ENCODE measurements around the gene EFR3B.
"Not testable (repeated sequence)": the region's sequence is repeated elsewhere in the genome, so short reads cannot be mapped to it uniquely, and the experiment has no call there.

EFR3B gene

DNA sequence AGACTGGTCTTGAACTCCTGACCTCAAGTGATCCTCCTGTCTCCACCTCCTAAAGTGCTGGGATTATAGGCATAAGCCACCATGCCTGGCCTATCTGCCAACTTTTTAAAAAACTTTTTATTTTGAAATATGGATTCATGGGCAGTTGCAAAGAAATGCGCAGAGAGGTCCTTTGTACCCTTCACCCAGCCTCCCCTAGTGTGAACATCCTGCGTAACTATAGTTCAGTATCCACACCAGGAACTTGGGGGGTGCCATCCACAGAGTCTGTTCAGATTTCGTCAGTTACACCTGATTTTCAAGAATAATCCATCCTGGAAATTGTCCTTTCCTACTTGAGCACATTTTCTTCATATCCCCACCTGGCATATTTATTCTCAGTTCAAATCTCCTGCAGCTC, 33.0 kb downstream of the EFR3B start:
- no peak for DNase-seq

DNA sequence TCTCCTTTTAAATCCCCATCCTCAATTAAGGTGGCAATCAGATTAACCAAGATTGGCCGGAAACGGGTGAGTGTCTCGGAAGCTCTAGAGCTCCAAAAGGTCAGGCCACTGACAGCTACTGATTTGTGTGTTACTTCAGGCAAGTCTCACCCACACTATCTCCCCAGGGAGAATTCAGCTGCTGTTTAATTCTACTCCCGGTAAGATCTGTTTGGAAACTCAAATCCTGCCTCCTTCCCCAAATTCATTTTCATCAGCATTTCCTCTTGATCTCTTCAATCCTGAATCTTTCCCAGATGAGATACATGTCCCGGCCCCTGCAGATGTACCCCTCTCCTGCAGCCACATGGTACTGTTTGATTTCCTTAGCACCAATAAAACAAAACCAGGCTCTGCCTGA, 34.9 kb downstream of the EFR3B start:
- DNase-seq, result no peak

- no peak for DNase-seq
Observed at GRCh38 chr2:25077789-25078169, 35.9 kb downstream of the EFR3B start.

GRCh38 chr2:25078170-25079049, 36.5 kb downstream of the EFR3B start:
- peak in 1 of 2 experiments; percentile 9 for DNase-seq

- no peak for DNase-seq
Observed at GRCh38 chr2:25079050-25079635, 37.3 kb downstream of the EFR3B start.

- DNase-seq, result no peak
Observed at GRCh38 chr2:25081237-25081790, 39.4 kb downstream of the EFR3B start.

- DNase-seq, result no peak
Observed at GRCh38 chr2:25082002-25082622, 40.2 kb downstream of the EFR3B start.

GRCh38 chr2:25085761-25086560, 44.1 kb downstream of the EFR3B start:
- DNase-seq, result no peak

- DNase-seq, result peak in 1 of 2 experiments; percentile 18
Observed at GRCh38 chr2:25088817-25089516, 47.1 kb downstream of the EFR3B start.

DNA sequence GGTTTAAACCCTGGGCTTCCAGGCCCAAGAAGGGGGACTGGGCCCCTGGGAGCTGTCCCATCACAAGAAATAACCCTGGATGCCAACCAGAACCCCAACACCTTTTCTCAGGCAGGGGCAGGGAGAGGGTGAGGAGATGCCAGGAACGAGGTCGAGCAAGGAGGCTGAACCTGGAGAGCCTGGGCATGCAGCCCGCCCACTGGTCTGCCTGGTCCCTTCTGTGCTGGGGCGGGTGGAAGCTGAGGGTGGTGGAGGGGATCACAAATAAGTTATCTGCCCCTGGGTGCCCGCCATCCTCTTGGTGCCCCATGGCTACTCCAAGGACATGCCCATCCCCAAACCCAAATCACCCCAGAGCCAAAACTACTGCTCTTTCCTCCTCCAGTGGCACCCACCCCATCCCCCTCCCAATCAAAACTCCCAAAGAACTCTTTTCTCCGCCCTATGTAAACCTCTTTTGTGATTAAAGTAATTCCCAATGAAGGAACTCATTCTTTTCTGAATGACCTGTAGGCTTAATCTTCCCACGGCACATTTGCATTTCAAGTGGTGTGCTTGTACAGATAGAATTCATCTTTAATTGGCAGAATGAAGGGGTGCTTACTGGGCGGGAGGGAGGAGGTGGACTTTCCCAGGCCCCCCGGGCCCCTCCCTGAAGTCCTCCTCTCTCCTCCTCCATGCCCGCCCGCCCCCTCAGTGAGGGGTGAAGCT, 47.9 kb downstream of the EFR3B start:
- DNase-seq, result no peak

- peak in 1 of 2 experiments; percentile 22 for DNase-seq
Observed at GRCh38 chr2:25090801-25091200, 48.9 kb downstream of the EFR3B start.

GRCh38 chr2:25091265-25091664, 49.4 kb downstream of the EFR3B start:
- DNase-seq, result no peak

DNA sequence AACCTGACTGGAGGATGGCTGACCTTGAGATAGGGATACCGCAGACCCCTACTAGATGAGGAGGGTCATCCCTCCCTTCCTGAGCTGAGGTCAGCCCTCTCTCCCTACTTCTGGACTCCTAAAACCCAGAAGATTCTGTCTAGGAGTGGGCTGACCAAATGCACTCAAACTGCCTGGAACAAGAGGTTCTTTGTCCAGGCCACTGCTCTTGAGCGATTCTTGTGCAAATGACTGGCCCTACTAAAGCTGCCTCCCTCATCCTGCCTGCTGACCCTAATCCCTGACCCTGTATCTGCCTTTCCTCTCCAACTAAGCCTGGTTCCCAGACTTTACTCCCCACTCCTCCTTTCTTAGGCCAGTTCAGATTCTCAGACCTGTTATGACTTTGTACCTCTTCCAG, 56.2 kb downstream of the EFR3B start:
- no peak for DNase-seq

DNA sequence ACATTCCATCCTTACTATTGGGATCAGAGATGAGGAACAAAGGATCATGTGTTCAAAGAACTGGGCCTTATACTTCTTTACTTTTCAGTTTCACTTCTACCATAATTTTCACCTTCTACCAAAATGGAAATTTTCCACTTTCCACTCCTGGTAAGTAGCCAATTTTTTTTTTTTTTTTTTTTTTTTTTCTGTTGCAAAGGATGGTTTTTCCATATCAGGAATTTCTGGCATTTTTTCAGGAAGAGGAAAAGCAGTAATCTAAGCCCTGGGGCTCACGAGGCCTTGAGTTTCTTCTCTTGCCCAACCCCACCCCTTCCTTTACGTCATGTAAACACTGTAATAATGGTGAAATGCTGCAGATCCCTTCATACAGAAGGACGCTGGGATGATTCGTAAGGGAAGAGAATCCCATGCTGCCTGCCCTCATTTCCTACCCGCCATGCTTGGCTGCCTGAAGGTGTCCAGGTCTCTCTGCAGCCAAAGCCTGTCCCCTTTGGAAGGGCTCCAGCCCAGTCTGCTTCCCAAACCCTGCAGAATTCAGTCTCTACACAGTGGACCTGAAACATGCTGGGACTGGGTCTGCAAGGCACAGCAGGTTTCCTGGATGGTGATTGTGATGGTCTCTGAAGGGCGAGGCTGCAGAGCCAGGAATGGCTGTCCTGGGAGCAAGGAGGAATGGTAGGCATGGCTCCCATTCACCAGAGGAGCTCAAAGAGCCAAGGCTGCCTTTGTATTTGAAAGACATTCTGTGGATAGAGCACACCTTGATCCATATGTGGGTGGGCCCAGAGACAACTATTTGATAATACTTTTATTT, 57.0 kb downstream of the EFR3B start:
- DNase-seq, result peak in 1 of 2 experiments; percentile 39

GRCh38 chr2:25102352-25102751, 60.5 kb downstream of the EFR3B start:
- not testable (repeated sequence) for DNase-seq

GRCh38 chr2:25103287-25103871, 61.5 kb downstream of the EFR3B start:
- DNase-seq, result peak in 1 of 2 experiments; percentile 12

GRCh38 chr2:25104736-25105135, 62.9 kb downstream of the EFR3B start:
- no peak for DNase-seq

- no peak for DNase-seq
Observed at GRCh38 chr2:25105336-25106085, 63.6 kb downstream of the EFR3B start.

DNA sequence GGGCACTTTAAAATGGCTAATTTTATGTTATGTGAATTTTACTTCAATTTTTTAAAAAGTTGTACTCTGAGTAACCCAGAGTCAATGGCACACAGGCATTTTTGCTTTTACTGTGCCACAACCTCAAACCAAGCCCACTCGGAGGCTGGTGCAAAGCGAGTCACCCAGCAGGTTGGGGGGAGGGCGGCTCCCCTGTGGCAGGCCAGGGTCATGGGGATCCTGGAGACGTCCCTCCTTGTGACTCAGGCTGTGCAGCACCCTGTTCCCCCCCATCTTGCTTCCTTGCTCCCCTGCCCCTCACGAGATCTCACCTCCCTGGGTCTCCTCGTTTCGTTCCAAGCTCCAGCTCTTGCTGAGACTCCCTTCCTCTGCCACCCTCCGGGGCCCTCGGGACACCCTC, 67.9 kb downstream of the EFR3B start:
- no peak for DNase-seq

Data from NCI-H446 (cell line).